Mucosa of descending colon (tissue), 3 donors: ENCODE measurements around the gene NFKBIE. TPM values are rescaled to one million over a fixed set of nuclear protein-coding genes. Genes with fewer than 3 reads are reported as not detected.

Experiments used
- ATAC-seq: fragments of 200-7000 bp; cut with Tn5 transposase; one replicate; pipeline ENCODE4 v1.9.1; 2020; ENCODE audit warnings: mild to moderate bottlenecking, moderate library complexity
- DNase-seq, 3 donors: peaks; one replicate each; pipeline ENCODE4 v3.0.0-alpha.2; 2020
- H3K36me3 ChIP-seq: fragments of 200-600 bp; one replicate; pipeline ENCODE4 v1.8.0; 2021; ENCODE audit warnings: low read depth, mild to moderate bottlenecking
- H3K4me1 ChIP-seq: fragments of 200-600 bp; one replicate; pipeline ENCODE4 v1.8.0; 2021; ENCODE audit warnings: low read depth, mild to moderate bottlenecking
- H3K4me3 ChIP-seq: fragments of 200-600 bp; one replicate; pipeline ENCODE4 v1.8.0; 2021; ENCODE audit warnings: mild to moderate bottlenecking
- H3K9me3 ChIP-seq: fragments of 200-600 bp; one replicate; pipeline ENCODE4 v1.8.0; 2021; ENCODE audit warnings: mild to moderate bottlenecking
- intact Hi-C, 2 donors: fragments of 100-400 bp; cut with DNase I in 1 of 2; cut with micrococcal nuclease in 1 of 2; formaldehyde crosslinking; loops; one replicate each; pipeline versions ENCODE4 v1.11.0 to v1.11.1; 2022; cut with DNase I, micrococcal nuclease
- total RNA-seq, 3 donors: library from RNA; stranded (reverse); fragmentation: NEBNext Ultra II Directional in 2 of 3; extraction: Animal tissue kit (Norgen Biotek cat#: 25700) in 2 of 3; gene quantifications; one replicate each; pipeline versions ENCODE4 v1.2.1 to v1.2.4, GENCODE V29; 2021 to 2023
- TF ChIP-seq, protein P1 (sequence below): fragments of 200-600 bp; IDR thresholded peaks from one replicate; pipeline ENCODE4 v1.8.0; 2022; ENCODE audit warnings: antibody characterized with exemption, mild to moderate bottlenecking
- donor health status: DM: no; HTN: no; CAD: no; lungs with moderate emphysema.
- donor health status: DM: no; HTN: no; CAD: no.
- donor health status: DM: no; HTN: yes; CAD: no.

NFKBIE gene
- total RNA-seq, 3 donors from 2014 or later, result 8.7 to 13.4 (median 10.8) TPM

- ATAC-seq, result peak; percentile 61
- Histone ChIP-seq H3K4me1 (no peaks in the 10 kb centered on the region), H3K36me3 (no peaks in the 10 kb centered on the region), H3K4me3 (no peak overlapping the region), H3K9me3 (no peaks in the 10 kb centered on the region)
- peak in 1 of 3 donors; percentile 32 for DNase-seq
- intact Hi-C loops, result no loop called here
- TF ChIP-seq, protein P1, sequence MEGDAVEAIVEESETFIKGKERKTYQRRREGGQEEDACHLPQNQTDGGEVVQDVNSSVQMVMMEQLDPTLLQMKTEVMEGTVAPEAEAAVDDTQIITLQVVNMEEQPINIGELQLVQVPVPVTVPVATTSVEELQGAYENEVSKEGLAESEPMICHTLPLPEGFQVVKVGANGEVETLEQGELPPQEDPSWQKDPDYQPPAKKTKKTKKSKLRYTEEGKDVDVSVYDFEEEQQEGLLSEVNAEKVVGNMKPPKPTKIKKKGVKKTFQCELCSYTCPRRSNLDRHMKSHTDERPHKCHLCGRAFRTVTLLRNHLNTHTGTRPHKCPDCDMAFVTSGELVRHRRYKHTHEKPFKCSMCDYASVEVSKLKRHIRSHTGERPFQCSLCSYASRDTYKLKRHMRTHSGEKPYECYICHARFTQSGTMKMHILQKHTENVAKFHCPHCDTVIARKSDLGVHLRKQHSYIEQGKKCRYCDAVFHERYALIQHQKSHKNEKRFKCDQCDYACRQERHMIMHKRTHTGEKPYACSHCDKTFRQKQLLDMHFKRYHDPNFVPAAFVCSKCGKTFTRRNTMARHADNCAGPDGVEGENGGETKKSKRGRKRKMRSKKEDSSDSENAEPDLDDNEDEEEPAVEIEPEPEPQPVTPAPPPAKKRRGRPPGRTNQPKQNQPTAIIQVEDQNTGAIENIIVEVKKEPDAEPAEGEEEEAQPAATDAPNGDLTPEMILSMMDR, result peak; percentile 58
Observed at GRCh38 chr6:44304282-44305199, 39.2 kb upstream of the NFKBIE start.

DNA sequence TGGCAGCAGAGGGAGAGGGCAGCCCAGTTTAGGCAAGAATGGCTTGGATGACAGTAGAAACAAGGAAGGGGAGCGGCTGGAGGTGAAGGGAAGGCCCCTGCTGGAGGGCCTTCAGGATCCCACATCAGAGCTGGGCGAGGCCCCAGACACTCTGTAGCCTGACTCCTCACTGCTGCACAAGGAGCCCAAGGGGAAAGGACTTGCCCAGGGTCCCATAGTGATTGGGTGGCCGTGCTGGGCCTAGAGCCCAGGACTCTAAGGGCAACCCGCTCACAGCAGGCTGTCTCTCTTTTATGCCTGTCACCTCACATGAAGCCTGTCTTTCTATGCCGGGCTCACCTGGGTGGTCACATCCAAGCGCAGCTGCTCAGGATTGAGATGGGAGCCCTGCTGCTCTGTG is 38.5 kb upstream of the NFKBIE start:
- Histone ChIP-seq H3K36me3 (no peaks in the 10 kb centered on the region), H3K9me3 (no peaks in the 10 kb centered on the region), H3K4me3 (no peak overlapping the region), H3K4me1 (no peaks in the 10 kb centered on the region)
- DNase-seq (no peak), ATAC-seq (no peak)
- TF ChIP-seq, protein P1, result no peak
- intact Hi-C loops, result no loop called here

- TF ChIP-seq, protein P1, result no peak
- H3K36me3 ChIP-seq, result no peaks in the 10 kb centered on the region
- no peak overlapping the region for H3K4me3 ChIP-seq
- DNase-seq (no peak), ATAC-seq (no peak)
- intact Hi-C loops, result no loop called here
- no peaks in the 10 kb centered on the region for H3K9me3 ChIP-seq
- peaks cover 1% of the 10 kb centered on the region for H3K4me1 ChIP-seq
Observed at GRCh38 chr6:44302856-44303255, 37.5 kb upstream of the NFKBIE start.

GRCh38 chr6:44301782-44302564 is 36.6 kb upstream of the NFKBIE start:
- Histone ChIP-seq H3K9me3 (no peaks in the 10 kb centered on the region), H3K4me3 (no peak overlapping the region), H3K36me3 (no peaks in the 10 kb centered on the region), H3K4me1 (peaks cover 10% of the 10 kb centered on the region)
- no peak for ATAC-seq
- DNase-seq, result no peak
- intact Hi-C loops, result no loop called here
- TF ChIP-seq, protein P1, result no peak

DNA sequence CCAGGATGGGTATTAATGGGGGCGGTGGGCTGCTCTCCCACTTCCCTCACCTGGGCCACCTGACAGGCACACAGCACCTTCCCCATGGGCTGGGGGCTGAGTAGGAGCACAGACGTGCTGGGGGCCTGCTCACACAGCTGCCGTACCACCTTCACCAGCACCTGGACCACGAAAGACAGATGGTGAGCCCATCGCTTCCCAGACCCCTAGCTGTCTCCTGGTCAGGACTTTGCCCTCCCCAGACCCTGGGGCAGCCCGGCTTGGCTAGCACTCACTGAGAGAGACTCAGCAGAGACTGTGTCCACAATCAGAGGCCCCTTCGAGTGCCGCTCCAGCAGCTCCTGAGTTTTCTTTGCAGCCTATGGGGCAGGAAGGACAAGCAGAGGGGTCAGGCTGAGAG is 35.8 kb upstream of the NFKBIE start:
- intact Hi-C loops, result no loop called here
- no peak for DNase-seq
- no peaks in the 10 kb centered on the region for H3K36me3 ChIP-seq
- no peak for ATAC-seq
- H3K4me3 ChIP-seq, result no peak overlapping the region
- TF ChIP-seq, protein P1, result no peak
- H3K9me3 ChIP-seq, result no peaks in the 10 kb centered on the region
- H3K4me1 ChIP-seq, result peaks cover 10% of the 10 kb centered on the region
